DMS53 treated with DMSO at 0.1 percent for 48 hours (cell line): ENCODE data around the gene NKAIN4.
A peak's percentile ranks its signal among the peaks of the same experiment; 100 is the strongest.
"Not testable (repeated sequence)": the region's sequence is repeated elsewhere in the genome, so short reads cannot be mapped to it uniquely, and the experiment has no call there.

Experiments used
- DNase-seq: peaks from one replicate; lab custom pipeline; 2025; ENCODE audit not compliant: unreplicated experiment; lab: John Stamatoyannopoulos, UW

The NKAIN4 gene

DNA sequence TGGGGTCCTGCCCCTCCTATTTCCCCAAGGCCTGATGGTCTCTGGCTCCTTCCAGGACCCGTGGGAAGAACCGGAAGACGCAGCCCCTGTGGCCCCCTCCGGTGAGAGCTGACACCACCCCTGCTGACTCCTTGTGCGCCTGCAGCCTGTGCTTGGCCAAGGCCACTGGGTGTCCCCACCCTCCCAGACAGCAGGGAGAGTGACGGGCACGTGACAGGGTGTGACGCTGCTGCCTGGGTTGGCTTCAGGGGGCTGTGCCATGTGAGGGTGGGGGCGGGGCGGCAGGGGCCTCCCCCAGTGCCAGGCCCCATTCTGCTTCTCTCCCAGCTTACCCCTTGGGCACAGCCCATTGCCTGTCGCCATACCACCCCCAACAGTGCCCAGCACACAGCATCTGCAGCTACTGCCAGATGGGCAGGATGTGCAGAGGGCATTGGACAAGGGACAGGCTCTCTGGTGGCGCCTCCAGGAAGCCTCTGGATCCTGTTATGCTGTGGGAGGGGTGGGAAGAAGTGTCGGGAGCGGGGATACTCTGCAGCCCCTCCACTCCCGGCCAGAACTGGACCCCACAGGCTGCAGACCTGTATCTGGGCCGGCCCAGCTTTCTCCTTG is 15.6 kb downstream of the NKAIN4 start:
- no peak for DNase-seq

GRCh38 chr20:63238031-63238430 is 16.2 kb downstream of the NKAIN4 start:
- no peak for DNase-seq

- no peak for DNase-seq
Observed at GRCh38 chr20:63236116-63236837, 18.0 kb downstream of the NKAIN4 start.

GRCh38 chr20:63235399-63235983 is 18.8 kb downstream of the NKAIN4 start, which contains the start of gene BIRC7:
Gene BIRC7 (plus strand): TSS chr20:63235905. CDS start chr20:63236097, 192 bp downstream.
- no peak for DNase-seq

GRCh38 chr20:63234693-63235398 is 19.4 kb downstream of the NKAIN4 start:
- DNase-seq: peak; percentile 32

DNA sequence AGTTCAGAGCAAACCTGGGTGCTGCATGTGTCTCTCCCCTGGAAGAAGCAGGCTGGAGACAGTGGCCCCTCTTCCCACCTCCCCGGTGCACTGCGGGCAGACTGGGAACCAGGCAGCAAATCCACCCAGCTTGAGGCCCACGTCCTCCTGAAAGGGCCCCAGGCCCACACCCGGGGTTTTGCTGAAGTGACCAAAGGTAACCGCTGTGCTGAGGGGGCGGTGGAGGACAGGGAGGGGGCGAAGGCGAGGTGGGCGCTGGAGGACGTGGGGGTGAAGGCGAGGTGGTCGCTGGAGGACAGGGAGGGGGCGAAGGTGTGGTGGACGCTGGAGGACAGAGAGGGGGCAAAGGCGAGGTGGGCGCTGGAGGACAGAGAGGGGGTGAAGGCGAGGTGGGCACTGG is 20.3 kb downstream of the NKAIN4 start:
- DNase-seq: no peak

DNA sequence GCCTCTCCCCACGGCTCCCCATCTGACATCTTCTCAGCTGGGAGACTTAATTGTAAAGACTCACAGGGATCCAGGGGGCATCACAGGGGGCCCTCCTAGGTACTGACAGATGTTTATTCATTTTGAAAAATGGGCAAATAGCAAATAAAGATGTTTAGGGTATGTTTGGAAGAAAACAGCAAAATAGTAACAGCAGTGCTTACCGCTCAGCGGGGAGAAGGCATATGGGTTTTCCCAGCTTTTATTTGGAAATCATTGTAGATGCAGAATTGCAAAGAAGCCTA is 21.3 kb downstream of the NKAIN4 start:
- DNase-seq: no peak

DNA sequence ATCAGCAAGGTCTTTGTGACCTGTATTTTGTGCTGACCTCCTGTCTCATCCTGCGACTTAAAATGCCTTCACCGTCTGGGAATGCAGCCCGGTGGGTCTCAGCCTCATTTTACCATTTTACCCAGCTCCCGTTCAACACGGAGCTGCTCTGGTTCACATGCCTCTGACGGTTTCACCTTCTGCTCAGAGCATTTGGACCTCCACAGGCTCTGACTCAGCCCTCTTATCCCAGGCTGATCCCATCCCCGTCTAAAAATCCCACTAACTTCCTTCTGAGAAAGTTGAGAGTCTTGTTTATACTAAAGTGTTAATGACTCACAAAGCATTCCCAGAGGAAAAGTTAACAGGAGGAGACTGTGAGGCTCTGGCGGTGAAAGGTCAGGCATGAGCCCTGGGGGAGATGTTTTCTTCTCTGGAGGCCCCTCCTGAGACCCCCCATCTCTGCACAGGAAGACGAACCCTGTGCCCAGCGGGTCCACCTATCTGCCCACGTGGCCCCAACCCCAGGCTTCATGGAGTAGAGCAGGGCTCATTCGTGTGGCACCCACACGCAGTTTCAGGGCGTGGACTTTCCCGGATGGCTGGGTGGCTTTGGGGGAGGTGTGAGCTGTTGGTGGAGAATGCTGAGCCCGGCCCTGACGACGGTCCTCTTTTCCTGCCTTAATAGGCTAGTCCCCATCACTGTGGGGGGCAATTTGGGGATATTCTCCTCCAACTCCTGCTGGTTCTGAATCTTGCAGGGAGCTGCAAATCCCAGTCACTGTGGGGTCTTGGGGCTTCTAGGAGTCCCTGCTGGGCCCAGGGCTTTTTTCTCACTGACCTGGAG is 21.8 kb downstream of the NKAIN4 start:
- DNase-seq: no peak

DNA sequence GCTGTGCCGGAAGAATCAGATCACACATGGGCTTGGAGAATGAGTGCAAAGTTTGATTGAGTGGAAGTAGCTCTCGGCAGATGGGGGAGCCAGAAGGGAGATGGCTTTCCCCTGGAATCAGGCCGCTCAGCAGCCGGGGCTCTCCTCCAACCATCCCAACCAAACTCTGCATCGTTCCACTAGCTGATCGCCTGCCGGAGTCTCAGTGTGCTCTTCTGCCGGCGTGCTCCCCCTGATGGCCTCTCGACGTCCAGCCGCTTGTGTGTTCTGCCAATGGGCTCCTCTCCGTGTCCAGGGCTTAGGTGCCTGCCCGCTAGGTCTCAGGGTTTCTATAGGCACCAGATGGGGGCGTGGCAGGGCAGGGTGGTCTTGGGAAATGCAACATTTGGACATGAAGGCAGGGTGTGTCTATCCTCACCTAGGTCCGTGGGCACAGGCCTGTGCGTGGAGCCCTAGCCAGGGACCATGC is 23.4 kb downstream of the NKAIN4 start:
- DNase-seq: peak; percentile 18

DNA sequence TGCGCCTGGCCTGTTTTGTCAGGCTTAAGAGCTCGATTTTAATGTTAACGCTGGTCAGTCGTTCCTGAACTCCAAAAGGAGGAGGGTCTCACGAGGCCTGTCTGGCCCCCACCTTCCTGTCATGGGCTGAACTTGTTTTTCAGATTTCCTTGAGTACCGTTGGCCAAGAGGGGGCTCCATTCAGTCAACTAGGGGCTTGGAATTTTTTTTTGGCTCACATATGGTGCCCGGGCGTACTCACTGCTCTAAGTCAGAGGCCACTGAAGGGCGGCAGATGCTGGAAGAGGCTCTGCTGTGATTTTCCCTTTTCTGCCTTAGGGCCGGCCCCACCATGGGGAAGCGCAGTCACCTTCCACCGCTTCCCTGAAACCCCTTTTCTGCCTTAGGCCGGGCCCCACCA is 25.5 kb downstream of the NKAIN4 start:
- no peak for DNase-seq

- no peak for DNase-seq
Observed at GRCh38 chr20:63227260-63227659, 27.0 kb downstream of the NKAIN4 start.

DNA sequence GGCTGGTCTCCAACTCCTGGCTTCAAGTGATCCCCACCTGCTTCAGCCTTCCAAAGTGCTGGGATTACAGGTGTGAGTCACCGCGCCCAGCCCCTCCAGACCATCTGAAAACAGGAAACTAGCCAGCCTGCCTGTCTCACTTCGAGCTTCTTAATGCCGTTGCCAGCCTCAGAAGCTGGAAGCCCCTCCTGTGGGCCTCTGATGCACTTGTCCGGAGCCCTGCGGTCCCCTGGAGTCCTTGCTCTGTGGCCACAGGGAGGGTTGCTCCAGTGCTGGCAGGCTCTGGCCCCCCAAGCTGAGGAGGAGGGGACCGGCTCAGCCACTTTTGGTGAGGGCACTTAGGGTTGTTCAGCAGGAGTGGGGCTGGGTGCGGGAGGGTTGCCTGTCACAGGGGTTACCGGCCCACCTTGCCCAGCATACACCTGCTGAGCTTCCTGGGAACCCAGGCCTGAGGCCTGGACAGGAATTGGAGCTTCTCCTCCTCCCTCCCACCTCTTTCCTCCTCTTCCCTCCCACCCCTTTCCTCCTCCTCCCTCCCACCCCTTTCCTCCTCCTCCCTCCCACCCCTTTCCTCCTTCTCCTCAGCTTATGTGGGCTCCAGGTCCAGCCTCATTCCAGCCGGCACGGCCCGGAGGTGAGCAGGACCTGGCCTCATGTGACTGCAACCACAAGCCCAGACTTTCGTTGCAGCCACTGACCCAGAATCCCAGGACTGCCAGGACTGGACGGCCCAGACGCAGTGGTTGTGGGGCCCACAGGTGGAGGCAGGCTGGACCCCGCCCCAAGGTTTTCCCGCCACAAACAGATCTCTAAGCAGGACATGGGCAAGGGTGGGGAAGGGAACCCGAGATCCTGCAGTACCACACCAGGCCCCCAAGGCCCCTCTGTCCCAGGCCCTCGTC is 28.0 kb downstream of the NKAIN4 start:
- no peak for DNase-seq

- DNase-seq: no peak
Observed at GRCh38 chr20:63225082-63225454, 29.2 kb downstream of the NKAIN4 start.

- peak; percentile 15 for DNase-seq
Observed at GRCh38 chr20:63224412-63225081, 29.7 kb downstream of the NKAIN4 start.

DNA sequence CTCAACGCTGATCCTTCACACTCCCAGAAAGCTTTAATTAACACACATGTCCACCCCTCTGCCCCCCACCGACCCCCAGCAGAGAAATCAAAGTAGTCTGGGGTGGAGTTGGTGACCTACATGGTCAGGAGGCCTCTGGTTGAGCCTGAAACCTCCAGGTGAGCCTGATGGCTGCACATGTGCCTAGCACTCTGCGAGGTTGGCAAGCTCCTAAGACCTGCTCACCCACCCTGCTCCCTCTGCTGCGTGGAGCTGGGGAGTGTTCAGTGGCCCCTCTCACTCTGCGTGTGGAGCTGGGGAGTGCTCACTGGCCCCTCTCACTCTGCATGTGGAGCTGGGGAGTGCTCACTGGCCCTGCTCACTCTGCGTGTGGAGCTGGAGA is 30.4 kb downstream of the NKAIN4 start:
- no peak for DNase-seq

DNA sequence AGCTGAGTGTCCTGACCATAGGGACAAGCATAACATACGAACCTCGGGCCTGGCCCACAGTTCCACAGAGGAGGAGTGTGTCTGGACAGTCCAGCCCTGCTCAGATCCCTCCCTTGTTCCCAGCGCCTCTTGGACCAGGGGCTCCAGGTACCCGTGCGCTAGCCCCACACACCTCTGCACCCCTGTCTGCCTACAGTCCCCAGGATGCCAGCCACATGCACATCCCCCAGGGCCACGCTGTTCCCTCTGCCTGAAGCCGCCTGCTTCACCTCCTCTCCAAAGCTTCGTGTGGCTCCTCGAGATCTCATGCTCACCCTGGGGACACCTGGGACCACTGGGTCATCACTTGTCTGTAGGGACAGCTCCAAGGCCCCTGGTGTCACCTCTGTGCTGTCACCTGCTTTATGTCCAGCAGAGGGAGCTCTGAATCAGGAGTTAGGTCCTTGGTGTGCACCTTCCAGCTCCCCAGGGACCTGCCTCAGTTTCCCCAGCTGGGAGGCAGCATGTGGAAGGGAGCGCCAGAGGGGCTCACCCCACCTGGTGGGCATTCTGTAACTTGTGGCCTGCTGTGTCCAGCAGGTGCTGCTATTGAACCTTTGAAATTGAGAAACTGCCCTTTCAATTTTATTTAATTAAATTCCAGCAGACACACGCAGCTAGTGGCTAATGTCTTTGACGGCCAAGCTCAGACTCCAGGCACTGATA is 31.0 kb downstream of the NKAIN4 start:
- peak; percentile 12 for DNase-seq

- DNase-seq: no peak
Observed at GRCh38 chr20:63222541-63222940, 31.7 kb downstream of the NKAIN4 start.

DNA sequence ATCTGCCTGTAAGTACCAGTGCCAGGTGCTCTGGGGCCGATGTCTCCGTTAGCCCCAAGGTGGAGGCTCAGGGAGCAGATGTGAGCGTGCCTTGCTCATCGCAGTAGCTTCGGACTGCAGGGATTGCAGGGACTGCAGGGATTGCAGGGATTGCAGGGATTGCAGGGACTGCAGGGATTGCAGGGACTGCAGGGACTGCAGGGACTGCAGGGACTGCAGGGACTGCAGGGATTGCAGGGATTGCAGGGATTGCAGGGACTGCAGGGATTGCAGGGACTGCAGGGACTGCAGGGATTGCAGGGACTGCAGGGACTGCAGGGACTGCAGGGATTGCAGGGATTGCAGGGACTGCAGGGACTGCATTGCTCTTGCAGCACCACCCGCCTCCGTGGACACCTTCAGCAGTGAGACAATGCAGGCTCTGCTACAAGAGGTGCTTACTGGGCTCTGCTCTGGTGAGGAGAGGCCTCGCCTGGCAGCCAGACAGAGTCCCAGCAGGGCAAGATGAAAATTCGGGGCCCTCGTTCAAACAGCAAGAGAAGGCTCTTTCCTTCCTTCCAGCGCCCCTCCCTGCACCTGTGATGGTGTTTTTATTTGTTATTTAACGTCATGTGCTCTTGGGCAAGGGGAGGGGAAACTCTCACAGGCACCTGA is 32.7 kb downstream of the NKAIN4 start:
- DNase-seq: not testable (repeated sequence)
